HG03378 (cell line): ENCODE results near the gene LRRC32.
A peak's percentile ranks its signal among the peaks of the same experiment; 100 is the strongest.
"Not testable (repeated sequence)": the region's sequence is repeated elsewhere in the genome, so short reads cannot be mapped to it uniquely, and the experiment has no call there.

Experiments used
- ATAC-seq: cut with Tn5 transposase; IDR thresholded peaks from one replicate; pipeline ENCODE4 v1.9.1; 2021; ENCODE audit warnings: mild to moderate bottlenecking, moderate library complexity; ENCODE audit not compliant: unreplicated experiment

Gene LRRC32

DNA sequence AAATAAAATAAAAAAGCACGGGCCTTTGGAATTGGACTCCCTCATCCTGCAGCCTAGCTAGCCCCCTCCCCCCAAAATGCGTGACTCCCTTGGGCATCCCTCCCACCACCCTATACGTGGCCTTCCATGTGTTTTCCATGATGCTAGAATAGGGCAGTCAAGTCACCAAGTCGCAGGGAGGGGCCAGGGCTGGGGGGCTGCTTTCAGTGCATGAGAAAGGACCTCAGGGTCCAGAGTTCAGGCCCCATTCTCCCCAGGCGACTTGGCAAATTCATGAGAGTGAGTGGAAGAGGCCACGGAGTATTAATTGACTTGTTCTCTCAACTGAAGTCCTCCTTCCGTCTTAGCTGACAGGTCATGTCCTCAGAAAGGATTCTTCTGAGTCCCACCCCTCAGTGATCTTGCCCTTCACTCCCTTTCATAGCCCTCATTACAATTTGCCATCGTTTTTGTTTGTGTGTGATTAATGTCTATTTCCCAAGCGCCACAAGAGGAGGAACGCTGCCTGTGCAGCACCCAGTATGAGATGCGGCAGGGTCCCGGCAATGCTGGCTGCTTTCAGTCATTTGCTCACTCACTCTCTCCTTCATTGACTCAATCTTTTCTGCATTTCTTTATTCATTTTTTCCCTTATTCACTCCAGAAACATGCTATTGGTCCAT is 17.4 kb downstream of the LRRC32 start:
- no peak for ATAC-seq

DNA sequence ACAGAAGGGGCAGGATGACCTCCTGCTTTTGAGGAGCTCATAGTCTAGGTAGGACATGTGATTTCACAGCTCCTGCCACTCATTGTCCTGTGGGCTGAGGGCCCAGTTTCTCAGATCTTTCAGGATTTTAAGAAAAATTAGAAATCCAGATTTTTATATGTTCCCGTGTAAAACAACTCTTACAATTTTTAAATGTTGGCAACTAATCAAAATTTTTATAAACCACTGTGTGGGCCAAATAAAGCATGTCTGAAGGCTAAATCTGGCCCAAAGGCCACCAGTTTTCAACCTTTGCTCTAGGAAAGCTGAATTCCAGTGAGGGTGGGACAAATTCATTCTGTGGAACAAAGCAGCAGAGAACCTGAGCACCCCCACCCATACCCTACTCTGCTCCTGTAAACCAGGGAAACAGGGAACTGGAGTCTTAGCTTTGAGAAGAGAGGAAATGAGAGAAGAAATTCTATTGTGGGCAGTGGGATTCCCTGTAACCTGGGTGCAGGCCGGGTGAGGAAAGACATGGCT is 20.6 kb downstream of the LRRC32 start:
- ATAC-seq = no peak

DNA sequence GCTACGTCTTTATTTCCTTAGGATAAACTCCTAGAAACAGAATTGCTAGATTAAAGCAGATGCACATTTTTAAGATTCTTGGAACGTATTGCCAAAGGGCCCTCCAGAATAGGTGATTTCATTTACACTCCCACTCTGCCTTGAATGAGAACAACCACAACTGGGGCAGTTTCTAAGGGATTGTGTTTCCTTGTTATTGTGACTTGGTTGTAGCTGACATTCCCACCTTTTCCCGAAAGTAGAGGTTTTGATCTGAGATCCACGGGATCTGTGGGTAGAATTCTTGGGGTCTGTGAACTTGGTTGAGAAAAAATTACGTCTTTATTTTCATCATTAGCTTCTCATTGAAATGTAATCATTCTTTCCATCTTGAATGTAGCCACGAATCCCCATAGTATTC is 21.5 kb downstream of the LRRC32 start:
- ATAC-seq = no peak

DNA sequence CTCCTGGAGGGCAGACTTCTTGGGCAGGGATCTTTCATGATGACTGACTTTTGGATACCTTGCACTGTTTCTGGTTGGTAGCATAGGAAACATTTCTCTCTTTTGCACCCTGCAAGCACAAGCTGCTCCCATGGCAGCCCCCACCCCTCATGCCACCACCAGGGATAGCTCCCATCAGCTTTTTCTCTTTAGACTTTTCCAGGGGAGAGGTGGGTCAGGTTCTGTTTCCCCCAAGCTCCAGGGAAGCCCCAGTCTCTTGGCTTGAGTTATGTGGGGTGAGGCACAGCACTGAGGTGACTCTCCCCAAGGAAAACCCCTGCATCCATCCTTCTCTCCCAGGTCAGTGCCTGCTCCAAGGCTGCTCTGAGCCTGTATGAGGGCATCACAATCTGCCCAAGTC is 22.5 kb downstream of the LRRC32 start:
- no peak for ATAC-seq

DNA sequence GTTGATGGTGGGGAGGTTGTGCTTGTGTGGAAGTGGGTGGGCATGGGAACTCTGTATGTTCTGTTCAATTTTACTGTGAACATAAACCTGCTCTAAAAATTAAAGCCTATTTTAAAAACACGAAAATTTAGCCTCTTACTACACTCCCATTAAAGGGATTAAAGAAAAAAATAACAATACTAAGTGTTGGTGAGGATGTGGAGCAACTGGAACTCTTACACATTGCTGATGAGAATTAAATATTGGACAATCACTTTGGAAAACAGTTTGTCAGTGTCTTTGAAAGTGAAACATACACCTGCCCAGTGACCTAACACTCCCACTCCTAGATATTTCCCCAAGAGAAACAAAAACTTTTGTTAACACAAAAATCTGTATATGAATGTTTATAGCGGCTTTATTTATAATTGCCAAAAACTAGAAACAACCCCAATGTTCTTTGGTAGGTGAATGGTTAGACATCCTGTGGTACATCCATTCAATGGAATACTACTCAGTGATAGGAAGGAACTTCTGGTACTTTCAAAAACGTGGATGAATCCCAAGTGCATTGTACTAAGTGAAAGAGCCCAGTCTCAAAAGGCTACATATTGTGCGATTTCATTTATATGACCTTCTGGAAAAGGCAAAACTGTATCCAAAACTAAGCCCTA is 23.5 kb downstream of the LRRC32 start:
- ATAC-seq = no peak

DNA sequence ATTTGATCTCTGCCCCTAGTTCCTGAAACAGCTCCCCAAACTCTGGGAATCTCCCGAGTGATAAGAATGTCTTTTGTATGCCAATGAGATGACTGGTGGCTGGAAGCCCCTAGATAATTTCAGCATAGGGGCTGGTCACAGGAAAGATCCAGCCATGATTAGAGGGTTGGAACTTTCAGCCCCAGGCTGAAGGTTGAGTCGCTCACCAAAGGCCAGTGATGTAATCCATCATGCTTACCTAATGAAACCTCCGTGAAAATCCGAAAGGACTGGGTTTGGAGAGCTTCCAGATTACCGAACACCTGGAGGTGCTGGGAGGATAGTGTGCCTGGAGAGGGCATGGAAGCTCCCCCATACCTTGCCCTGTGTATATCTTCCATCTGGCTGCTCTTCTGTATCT is 26.0 kb downstream of the LRRC32 start:
- ATAC-seq = no peak

DNA sequence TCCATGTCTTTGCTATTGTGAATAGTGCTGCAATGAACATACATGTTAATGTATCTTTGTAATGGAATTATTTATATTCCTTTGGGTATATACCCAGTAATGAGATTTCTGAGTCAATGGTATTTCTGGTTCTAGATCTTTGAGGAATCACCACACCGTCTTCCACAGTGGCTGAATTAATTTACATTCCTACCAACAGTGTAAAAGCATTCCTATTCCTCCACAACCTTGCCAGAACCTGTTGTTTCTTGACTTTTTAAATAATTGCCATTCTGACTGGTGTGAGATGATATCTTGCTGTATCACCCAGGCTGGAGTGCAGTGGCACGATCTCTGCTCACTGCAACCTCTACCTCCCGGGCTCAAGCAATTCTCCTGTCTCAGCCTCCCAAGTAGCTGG is 26.8 kb downstream of the LRRC32 start:
- ATAC-seq = not testable (repeated sequence)

DNA sequence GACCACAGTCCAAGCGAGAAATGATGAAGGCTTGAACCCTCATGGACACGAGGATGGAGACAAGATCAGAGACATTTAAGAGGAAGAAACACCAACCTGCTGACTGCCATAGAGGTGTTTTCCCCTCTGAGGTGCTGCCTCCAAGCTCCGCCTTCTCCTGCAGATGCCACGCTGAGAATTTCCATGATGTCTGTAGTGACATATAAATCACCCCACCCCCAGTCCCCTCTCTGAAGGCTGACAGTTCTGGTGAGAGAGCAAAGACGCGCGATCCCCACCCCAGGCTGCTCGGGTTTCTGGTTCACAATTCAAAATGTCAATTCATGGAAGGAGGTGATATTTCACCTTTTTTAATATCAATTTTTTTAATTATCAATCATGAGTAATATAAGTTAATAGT is 28.2 kb downstream of the LRRC32 start:
- no peak for ATAC-seq

DNA sequence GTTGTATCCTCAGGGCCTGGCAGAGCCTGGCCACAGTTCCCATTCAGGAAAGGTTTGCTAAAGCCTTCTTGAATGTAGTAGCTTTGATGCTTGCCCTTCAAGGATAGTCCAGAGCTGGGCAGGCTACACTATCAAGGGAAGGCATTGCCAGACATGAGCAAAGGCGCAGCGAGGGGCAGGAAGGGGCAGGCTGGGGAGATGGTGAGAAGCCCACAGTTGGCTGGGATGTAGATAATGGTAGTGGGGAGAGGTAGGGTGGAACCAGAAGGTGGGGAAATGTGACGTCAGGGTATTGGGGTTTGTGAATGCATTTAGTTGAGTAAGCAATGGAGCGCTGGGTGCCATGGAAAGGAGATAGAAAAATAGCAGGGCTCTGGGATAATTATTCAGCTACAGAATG is 28.6 kb downstream of the LRRC32 start:
- ATAC-seq = no peak

DNA sequence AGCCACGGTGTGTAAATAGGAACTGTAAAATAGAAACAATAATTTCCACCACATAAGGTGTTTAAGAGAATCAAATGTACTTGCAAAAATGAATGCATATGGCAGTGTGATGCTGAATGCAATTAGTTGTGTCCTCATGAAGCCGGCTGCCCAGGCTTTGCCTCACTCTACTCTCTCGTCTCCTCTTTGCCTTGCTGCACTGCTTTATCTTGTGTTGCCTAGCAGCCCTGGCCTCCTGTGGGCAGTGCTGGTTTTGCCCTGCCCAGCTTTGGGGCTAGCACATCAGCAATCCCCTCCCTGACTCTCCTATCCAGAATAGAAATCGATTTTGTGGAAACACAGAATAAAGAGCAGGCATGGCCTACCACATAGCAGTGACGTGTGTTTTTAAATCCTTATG is 30.0 kb downstream of the LRRC32 start:
- ATAC-seq = no peak

DNA sequence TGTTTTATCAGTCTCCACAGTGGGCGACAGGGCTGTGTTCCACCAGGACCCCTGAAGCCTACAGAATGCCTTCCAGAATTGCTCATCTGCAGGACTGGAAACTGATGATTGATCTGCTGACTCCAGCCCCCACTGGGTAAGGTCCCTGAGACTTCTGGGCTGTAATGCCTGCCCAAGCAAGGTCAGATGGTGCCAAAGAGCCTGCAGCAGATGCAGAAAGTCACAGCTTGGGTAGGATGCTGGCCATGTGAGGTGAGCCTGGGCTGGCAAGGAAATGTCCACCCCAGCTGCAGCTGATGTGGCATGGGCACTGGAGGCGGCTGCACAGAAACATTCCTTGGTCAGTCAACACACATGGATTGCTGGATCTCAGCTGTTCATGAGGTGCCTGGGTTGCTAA is 30.9 kb downstream of the LRRC32 start:
- ATAC-seq = no peak

DNA sequence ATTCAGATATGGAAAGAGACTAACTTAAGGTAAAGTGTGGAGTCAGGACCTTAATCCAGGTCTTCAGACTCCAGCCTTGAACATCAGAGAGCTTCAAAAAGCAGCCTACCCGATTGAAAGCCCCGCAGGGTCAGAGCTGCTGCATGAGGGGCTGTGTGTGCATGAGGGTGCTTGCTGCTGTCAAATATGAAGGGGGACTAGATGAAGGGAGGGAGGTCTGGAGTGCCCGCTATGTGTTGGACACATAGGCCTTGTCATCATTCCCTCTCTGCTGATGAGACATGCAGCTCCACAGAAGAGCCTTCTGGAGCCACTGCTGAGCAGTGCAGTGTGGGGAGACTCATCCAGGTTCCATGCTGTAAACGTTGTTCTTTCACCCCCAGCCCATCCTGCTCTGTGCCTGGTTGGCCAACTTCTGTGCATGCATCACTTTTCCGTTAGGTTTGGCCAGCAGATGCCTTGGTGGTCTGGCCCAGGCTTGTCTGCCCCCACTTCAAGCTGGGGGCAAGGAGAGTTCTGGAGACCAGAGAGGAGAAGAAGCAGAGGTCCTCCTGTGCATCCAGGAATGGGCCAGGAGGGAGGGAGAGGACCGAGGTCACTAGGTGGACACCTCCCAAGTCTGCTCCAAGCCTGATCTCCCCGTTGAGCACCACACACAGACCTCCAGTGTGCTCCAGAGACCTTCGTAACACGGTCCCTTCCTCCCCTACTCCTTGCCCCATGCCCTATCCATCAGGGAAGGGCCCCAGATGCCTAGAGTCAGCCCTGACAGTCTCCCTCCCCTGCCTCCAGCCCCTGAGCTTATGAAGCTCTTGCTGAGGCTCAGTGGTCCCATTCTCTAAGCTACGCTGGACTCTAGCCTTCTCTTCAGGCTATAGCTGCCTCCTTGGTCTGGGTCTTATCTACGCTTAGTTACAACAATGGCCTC is 32.0 kb downstream of the LRRC32 start:
- ATAC-seq = no peak

DNA sequence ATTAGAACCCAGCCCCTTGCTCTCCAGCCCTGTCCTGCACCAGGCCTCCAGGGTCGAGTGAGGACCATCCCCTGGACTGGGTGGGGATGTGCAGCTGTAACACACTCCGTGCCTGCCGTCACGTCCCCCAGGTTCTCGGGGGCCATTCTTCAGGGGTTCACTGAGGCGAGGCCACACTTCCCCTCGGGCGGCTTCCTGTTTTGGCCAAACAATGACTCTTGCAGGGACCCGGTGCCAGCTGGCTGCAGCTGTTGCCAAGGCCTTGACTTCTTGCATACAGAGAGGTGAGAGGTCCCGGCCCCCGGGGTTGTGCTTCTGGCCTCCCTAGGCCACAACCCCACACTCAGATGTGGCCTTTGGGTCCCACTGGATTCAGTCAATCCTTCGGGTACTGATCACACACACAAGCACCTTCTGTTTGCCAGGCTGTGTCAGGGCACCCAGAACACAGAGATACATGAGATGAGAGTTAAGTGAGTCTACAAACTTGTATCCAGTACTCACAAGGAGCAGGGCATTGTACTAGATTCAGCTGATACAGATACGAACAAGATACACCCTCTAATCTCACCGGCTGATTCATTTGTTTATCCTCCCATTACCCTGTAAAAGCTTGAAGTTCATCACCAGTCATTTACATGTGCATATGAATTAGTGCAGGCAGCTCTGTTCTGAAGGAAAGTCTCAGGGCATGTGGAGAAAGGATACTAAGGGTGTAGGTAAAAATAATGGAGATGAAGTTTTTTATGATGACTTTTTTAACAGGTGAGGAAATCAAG is 32.9 kb downstream of the LRRC32 start:
- peak; percentile 75 for ATAC-seq

DNA sequence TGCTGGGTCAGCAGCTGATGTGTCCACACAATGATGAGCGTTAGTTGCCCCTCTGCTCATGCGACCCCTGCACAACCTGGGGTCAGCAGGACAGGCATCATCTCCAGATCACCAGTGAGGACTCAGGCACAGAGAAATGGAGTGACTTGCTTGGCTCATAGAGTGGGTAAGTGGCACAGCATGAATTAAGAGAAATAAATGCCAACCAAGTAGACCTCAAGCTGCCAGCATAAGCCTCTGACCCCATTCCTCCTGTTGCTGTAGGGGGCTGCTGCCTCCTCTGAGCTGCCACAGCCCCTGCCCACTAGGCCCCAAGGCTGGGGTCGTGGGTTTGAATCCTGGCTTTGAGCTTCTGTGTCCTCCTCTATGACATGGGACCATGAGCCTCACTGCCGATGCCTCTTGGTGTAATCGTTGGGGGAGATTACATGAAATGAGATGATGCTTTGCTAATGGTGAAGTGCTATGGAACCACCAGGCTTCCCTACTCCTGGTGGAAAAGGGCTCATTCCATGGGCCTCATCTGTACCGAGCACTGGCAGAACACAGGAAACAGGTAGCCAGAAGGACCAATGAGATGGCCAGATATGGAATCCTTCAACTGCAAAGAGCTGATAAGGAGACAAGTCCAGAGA is 33.6 kb downstream of the LRRC32 start:
- no peak for ATAC-seq

DNA sequence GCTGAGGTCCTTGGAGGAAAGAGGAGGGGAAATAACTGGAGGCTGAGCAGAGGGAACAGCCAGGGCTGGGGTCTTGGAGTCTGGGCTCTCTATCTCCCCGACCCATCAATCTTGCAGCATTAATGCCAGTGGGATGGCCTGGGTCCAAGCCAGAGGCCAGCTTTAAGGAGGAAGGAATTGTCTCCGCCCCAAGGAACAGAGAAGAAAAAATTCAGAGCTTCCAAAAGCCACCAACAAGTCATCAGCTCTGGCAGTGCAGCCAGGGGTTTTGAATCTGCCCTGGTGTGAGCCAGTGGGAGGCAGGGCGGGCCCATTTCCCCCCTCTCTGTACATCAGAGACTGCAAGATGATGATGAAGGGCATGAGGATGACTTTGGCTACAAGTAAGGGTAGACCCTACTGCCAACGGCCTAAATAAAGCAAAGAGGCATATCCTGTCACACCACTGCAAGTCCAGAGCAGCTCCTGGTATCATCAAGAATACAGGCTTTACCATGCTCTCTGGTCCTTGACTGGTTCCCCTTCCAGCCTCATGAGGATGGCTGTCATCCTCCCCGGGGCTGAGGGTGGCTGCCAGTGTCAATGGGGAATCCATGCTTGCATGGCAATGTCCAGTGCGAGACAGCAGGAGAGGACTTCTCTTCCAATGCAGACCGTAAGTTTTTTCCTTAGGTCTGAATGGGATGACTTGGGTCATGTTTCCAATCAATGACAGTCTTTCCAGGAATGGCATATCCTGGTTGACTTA is 34.4 kb downstream of the LRRC32 start:
- no peak for ATAC-seq

DNA sequence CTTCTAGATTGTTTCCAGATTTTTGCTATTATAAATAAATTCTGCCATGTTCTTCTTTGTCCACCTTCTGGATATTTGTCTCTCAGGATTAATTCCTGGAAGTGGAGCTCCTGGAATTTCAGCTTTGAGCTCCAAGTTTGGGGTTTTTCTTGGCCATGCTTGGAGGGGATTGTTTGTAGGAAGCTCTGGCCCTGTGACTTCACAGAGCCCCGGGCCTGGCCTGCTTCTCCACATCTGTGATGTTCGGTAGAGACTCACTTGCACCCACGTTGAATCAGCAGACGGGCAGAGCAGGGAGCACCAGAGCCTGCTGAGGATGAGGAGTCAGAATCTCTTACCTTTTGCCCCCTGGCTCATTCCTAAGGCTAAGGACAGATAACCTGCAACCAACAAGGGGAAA is 35.7 kb downstream of the LRRC32 start:
- ATAC-seq = no peak

DNA sequence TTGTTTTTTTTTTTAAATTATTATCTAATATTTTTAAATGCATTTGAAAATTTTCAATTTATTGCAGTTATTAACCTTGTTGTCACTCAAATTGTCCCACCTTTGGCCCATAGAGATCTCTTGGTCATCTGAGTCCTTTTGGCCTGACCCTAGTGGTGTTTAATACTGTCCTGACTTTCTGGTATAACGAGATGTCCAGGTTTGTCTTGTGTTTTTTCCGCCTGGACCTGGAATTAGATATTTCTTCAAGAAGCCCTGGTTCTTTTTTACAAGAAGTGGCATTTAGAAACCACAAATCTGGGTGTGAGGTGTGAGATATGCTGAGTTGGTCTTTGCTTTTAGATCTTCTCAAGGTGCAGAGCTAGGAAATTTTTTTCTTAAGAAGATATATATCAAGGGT is 38.1 kb downstream of the LRRC32 start:
- no peak for ATAC-seq

DNA sequence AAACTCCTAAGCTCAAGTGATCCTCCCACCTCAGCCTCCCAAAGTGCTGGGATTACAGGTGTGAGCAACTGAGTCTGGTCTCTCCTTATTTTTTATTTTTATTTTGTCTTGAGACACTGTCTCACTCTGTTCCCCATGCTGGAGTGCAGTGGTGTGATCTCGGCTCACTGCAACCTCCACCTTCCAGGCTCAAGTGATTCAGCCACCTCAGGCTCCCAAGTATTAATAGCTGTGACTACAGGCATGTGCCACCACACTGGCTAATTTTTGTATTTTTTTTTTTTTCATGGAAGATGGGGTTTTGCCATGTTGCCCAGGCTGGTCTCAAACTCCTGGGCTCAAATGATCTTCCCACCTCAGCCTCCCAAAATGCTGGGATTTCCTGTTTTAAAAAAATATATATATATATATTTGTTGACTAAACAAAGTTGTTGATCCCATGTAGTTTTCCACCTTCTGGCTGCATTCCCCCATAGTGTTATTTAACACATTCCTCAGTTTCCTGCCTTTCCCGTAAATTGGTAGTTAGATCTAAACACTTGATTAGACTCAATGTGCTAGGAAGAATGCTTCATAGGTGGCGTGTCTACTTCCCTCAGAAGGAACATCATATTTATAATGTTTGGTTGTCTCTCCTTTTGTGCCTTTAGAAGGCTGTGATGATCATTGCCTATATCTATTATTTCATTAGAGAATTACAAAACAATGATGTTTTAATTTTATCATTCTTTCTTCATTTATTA is 38.8 kb downstream of the LRRC32 start:
- no peak for ATAC-seq
